GM19193 (cell line): ENCODE data around the gene PTPRU.

Experiments
- POLR2A ChIP-seq: IDR thresholded peaks from 4 replicates; pipeline ENCODE4 v1.6.1; 2011; ENCODE audit not compliant: insufficient read depth, insufficient read length; ENCODE audit errors: extremely low read depth

Gene PTPRU

DNA sequence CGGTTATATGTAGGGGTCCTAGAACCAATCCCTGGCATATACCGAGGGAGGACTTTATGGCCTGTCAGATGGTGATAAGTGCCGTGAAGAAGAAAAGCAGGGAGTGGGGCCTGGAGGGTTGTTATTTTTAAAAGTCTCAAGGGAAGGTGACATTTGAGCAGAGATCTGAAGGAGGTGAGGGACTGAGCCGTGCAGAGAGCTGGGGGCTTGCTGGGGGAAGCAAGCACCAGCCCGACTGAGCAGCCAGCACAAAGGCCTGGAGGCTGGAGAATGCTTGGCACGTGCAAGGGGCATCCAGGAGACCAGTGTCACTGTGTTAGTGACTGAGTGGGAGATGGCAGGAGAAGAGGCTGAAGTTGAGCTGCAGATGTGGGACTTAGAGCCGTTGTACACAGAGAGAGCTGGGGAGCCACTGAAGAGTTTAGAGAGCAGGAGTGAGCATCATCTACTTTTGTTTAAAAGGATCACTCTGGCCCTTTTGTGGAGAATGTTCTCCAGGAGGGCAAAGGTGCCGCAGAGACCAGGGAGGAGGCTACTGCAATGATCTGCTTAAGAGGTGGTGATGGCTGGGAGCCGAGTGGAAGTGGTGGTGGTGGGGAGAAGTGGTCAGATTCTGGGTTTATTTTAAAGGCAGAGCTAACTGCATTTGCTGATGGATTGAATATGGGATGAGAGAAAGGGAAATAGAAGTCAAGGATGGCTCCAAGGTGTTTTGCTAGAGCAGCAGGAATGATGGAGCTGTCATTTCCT, 31.2 kb downstream of the PTPRU start:
- no peak for TF ChIP-seq POLR2A

DNA sequence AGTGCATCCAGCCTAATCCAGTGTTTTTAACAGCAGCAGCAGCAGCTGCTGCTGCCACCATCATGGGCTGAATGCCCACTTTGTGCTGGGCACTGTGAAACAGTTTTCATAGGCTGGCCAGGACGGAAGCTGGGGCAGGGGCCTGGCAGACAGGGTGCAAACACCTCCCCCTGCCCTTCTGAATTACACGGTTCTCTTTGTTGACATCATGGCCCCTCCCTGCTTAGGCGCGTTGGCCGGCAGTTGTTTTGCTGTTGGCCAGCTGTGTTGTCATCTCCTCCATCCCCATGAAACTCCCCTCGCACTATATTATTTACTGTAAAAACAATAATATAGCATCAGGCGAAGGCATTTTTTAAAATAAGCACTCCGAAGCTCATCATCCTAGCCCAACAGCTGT, 33.1 kb downstream of the PTPRU start:
- TF ChIP-seq POLR2A = no peak

DNA sequence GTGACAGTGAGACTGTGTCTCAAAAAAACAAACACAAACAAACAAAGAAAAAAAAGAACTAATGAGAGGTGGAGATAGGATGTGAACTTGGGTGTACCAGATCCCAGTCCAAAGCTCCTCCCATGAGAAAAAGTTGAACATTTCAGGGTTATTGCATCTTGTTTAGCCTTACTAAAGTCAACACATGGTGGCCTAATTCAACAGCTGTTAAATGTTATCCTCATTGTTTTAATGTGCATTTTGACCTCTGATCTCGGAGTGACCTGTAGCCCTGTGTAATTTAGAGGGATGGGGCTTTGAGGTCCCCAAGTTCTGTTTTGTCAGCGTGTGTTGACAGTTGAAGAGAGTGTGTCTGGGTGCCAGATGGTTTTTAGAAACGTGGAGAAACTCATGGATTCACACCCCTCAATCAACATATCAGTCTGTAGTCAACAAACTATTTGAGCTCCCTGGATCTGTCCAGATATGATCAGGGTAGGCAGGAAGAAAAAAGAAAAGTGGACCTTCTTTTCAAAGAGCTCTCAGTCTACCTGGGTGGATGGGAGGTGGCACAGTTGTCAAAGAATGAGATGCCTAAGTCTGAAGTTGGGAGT, 34.7 kb downstream of the PTPRU start:
- TF ChIP-seq POLR2A = no peak

DNA sequence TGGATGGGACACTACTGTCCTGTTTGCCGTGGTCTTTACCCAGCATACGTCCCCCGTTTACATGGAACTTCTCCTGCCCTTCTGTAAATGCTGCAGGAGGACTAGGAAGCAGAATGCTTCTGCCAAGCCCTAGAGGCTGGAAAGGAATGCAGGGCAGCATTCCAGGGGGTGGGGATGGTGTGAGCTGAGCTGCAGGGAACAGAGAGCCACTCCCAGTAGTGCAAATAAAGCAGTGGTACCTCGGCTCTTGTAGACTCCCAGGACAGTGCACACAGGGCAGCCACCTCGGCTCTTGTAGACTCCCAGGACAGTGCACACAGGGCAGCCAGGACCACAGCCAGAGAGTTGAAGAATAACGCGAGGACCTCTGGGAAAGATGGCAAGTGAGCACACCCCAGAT, 35.4 kb downstream of the PTPRU start:
- TF ChIP-seq POLR2A = no peak

DNA sequence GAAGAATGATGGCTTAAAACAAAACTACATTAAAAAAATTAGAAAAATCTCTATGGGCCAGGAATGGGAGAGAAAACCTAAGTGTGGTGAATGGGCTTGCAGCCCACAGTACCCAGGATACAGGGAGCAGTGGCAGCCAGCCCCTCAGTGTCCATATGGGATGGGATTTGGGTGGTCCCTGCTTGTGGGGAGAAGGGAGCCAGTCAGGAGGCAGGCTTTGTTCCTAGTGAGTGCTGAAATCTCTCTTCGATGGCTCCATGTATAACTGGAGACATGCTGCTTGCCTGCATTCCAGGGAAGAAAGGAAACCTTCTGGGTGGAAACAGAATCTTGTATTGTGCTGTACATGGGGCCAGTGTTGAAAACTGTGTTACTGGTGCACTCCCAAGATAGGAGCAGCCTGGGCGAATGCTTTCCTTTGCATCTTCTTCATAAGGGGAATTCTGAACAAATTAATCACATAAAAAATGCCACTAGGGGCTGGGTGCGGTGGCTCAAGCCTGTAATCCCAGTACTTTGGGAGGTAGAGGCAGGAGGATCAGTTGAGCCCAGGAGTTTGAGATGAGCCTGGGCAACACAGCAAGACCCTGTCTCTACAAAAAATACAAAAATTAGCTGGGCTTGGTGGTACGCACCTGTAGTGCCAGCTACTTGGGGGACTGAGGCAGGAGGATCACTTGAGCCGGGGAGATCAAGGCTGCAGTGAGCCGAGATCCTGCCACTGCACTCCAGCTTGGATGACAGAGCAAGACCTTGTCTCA, 36.0 kb downstream of the PTPRU start:
- no peak for TF ChIP-seq POLR2A

DNA sequence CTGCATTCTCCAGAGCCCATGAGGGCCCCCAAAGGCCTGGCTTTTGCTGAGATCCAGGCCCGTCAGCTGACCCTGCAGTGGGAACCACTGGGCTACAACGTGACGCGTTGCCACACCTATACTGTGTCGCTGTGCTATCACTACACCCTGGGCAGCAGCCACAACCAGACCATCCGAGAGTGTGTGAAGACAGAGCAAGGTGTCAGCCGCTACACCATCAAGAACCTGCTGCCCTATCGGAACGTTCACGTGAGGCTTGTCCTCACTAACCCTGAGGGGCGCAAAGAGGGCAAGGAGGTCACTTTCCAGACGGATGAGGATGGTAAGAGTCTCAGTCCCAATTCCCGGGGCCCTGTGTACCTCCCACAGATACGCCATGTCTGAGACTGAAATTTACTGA, 39.1 kb downstream of the PTPRU start:
- no peak for TF ChIP-seq POLR2A

DNA sequence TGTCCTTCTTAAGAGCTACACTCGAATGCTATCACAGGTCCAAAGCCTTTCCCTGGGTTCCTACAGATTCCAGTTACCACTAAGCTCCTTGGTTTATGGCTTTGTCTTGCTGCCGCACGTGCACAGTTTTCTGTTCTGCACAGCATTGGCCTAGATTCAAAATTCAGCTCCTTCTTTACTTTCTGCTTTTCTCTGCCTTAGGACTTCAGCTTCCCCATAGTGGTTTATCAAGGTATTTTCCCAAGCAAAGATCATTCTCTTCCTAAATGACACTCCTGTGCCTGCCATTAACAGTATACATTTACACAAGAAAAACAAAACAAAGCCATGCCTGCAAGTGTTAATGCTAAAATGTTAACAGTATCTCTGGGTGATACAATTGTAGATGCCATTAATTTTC, 41.8 kb downstream of the PTPRU start:
- TF ChIP-seq POLR2A = no peak

DNA sequence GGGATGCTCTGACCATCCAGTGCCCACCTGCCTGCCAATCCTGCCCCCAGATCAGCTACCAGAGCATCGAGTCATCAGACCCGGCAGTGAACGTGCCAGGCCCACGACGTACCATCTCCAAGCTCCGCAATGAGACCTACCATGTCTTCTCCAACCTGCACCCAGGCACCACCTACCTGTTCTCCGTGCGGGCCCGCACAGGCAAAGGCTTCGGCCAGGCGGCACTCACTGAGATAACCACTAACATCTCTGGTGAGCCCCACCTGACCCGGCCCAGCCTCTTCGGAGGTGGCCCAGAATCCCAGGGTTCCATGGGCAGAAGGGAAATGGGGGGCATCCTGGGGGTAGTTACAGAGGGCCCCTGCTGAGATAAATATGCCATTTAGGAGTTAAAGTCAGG, 43.1 kb downstream of the PTPRU start:
- TF ChIP-seq POLR2A = no peak

DNA sequence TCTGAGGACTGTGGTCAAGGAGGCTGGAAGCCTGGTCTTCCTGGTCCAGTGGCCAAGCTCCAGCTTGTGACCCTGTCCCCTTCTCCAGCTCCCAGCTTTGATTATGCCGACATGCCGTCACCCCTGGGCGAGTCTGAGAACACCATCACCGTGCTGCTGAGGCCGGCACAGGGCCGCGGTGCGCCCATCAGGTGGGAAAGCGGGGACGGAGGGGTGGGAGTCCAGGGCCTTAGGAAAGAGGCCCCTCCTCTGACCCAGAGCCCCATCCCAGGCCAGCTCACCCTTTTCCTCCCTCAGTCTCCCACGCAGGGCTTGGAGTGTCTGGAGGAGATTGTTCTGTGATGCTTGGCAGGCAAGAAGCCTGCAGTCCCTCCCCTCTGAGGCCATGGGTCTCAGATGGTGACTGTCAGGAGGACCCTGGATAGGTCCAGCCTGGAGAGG, 43.6 kb downstream of the PTPRU start:
- no peak for TF ChIP-seq POLR2A

DNA sequence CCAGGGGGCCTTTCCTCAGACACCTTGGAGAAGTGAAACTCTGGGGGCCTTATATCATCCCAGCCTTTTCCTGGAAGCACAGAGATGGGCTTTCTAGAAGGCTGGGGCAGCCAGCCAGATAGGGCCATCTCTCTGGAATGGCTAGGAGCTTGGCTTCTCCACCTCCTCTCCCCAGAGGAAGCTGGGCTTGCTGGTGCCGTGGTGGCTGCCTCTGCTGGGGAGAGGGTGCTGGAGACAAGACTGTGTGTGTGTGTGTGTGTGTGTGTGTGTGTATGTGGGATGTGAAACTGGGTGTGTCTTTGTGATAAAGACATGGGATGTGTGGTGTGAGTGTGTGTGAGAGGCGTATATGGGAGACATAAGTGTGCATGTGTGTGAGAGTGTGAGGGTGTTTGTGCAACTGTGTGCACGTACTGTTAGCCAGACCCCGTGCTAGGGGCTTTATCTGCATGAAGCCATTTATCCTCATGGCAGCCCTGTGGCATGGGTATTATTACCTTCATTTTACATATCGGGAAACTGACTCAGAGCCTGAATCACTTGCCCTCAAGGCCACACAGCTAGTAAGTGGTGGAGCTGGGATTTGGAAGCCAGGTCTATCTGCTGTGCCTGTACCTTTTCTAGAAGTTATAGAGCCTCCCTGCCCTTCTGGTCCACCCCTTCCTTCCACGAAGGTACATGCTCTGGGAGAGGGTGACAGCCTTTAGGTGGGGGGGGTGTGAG, 44.2 kb downstream of the PTPRU start:
- TF ChIP-seq POLR2A = no peak

DNA sequence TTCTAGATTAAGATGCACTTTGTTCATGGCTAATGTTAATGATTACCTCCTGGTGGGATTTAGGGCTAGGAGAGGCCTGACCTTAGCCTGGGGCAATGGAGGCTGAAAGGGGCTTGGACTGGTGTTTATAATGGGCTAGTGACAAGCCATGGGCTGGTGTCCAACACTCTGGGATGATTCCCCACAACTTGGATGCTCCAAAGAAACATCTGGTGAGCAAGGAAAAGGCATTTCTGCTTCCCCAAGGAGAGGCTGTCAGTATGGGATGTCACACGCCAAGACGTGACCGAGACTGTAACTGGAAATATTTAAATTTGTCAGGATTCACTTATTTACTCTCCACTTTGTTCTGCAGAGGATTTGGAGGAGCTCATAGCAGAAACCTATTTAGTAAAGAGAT, 45.2 kb downstream of the PTPRU start:
- no peak for TF ChIP-seq POLR2A

DNA sequence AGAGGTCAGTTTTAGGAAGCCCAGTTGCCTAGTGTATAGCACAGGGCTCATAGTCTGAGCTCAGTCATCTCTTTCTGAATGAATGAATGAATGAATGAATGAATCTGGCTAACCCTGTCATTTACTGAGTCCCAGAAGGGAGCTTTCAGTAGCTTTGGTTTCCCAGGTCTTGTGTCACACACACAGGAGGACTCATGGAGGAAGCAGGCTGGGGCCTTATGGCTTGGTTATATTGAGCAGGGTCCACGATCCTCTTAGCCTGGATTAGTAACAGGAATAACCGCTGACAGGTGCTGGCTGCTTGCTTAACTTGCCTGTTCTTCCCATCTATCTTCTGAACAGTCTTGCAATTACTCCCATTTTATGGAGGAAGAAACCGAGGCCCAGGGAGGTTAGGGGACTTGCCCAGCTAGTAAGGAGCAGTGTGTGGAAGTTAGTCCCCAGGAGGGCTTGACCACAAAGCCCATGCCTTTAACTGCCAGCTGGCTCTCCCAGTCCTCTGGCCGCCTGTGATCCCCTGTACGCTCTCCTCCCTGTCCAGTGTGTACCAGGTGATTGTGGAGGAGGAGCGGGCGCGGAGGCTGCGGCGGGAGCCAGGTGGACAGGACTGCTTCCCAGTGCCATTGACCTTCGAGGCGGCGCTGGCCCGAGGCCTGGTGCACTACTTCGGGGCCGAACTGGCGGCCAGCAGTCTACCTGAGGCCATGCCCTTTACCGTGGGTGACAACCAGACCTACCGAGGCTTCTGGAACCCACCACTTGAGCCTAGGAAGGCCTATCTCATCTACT, 46.0 kb downstream of the PTPRU start:
- no peak for TF ChIP-seq POLR2A

DNA sequence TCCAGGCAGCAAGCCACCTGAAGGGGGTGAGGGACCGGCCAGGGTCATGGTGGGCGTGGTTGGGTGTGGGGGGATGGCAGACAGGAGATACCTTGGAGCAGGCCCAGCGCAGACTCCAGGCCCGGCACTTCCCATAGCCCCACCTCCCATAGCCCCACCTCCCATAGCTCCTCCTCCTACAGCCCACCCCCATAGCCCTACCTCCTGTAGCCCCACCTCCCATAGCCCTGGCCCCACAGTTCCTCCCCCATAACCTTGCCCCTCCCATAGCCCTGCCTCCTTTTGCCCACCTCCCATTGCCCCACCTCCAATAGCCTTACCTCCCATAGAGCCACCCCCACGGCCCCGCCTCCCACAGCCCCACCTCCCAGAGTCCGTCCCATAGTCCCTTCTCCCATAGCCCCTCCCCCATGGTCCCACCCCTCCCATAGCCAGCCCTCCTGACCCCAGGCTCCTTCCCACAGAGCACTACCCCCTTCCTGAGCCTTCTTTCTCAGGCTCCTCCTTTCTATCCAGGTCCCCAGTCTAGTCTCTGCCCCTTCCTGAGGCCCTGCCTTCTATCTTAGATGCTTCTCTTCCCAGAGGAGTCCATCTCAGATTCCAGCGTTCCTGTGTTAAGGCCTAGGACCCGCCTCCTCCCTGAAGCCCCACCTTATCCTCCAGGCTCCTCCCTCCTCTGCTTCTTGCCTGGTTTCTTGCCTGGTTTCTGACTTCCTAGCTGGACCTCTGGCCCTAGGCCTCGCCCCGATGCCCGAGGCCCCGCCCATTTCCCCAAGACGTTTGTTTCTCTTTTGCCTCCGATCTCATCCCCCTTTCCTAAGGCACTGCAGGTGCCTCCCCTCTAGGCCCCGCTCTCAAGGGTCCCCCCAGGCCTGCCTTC, 46.8 kb downstream of the PTPRU start:
- no peak for TF ChIP-seq POLR2A
